CD14-positive monocyte (primary cell): ENCODE data around the gene AHNAK. TPM values are rescaled to one million over a fixed set of nuclear protein-coding genes. Genes with fewer than 3 reads are reported as not detected.

Experiments used
- DNase-seq, 3 donors: peaks; one replicate each; pipeline ENCODE4 v3.0.0-alpha.2; 2011 to 2022
- H2AFZ ChIP-seq: 2 replicates; pipeline ENCODE4 v1.6.0; 2012; ENCODE audit warnings: mild to moderate bottlenecking, low read depth, low read length, inconsistent platforms; ENCODE audit not compliant: insufficient read depth, poor library complexity, severe bottlenecking
- H3K27ac ChIP-seq, 2 donors: 1 replicate in 1 of 2; 2 replicates in 1 of 2; pipeline ENCODE4 v1.5.1; 2012 to 2013; ENCODE audit warnings: low read length in 2 of 2, control low read depth in 1 of 2, inconsistent platforms in 1 of 2, low read depth in 1 of 2, mild to moderate bottlenecking in 1 of 2
- H3K27me3 ChIP-seq, 2 donors: one replicate each; pipeline versions ENCODE4 v1.6.0 to v1.6.1; 2011 to 2013; ENCODE audit warnings: low read length in 2 of 2; ENCODE audit not compliant: control insufficient read depth in 2 of 2, insufficient read depth in 2 of 2
- H3K36me3 ChIP-seq, 2 donors: replicated peaks in 1 of 2; 1 replicate in 1 of 2; 2 replicates in 1 of 2; pipeline versions ENCODE4 v1.5.1 to v1.6.1; 2012 to 2013; ENCODE audit warnings: low read length in 2 of 2, control low read depth in 1 of 2, inconsistent platforms in 1 of 2, mild to moderate bottlenecking in 1 of 2; ENCODE audit not compliant: insufficient read depth in 2 of 2, control insufficient read depth in 1 of 2
- H3K4me1 ChIP-seq, 2 donors: 1 replicate in 1 of 2; 2 replicates in 1 of 2; pipeline versions ENCODE4 v1.5.1 to v1.6.1; 2012 to 2013; ENCODE audit warnings: low read length in 2 of 2, control low read depth in 1 of 2, inconsistent platforms in 1 of 2, mild to moderate bottlenecking in 1 of 2, moderate library complexity in 1 of 2; ENCODE audit not compliant: insufficient read depth in 2 of 2, control insufficient read depth in 1 of 2
- H3K4me2 ChIP-seq: replicated peaks from 2 replicates; pipeline ENCODE3; 2012; ENCODE audit warnings: low read length, moderate library complexity, mild to moderate bottlenecking; ENCODE audit not compliant: poor library complexity, severe bottlenecking; ENCODE audit errors: extremely low read depth
- H3K4me3 ChIP-seq, 3 experiments: fragments of 200-600 bp in 1 of 3; sonication (generic) in 1 of 3; replicated peaks in 1 of 3; 1 replicate in 2 of 3; 2 replicates in 1 of 3; pipeline ENCODE4 v1.5.1; 2011 to 2013; ENCODE audit warnings: low read length in 3 of 3, mild to moderate bottlenecking in 3 of 3, control low read depth in 2 of 3, low read depth in 2 of 3, inconsistent platforms in 1 of 3, moderate library complexity in 1 of 3
- H3K79me2 ChIP-seq: 2 replicates; pipeline ENCODE4 v1.6.0; 2012; ENCODE audit warnings: mild to moderate bottlenecking, control low read depth, inconsistent platforms, low read length, moderate library complexity; ENCODE audit not compliant: insufficient read depth
- H3K9ac ChIP-seq: 2 replicates; pipeline ENCODE4 v1.6.0; 2017; ENCODE audit warnings: low read length, mild to moderate bottlenecking; ENCODE audit not compliant: insufficient read depth, poor library complexity, severe bottlenecking
- H3K9me3 ChIP-seq, 2 donors: replicated peaks in 1 of 2; 1 replicate in 1 of 2; 2 replicates in 1 of 2; pipeline versions ENCODE4 v1.5.1 to v1.6.1; 2012 to 2013; ENCODE audit warnings: low read length in 2 of 2, control low read depth in 1 of 2; ENCODE audit not compliant: control insufficient read depth in 1 of 2, insufficient read depth in 1 of 2
- H4K20me1 ChIP-seq: 2 replicates; pipeline ENCODE4 v1.6.0; 2012; ENCODE audit warnings: mild to moderate bottlenecking, low read length, control low read depth, moderate library complexity; ENCODE audit not compliant: insufficient read depth
- H3K27ac Mint-ChIP-seq, 7 donors: one replicate each; pipeline ENCODE4 v1.8.0; 2020; ENCODE audit warnings: mild to moderate bottlenecking in 7 of 7, mixed read lengths in 7 of 7, moderate library complexity in 6 of 7, inconsistent platforms in 2 of 7
- H3K27me3 Mint-ChIP-seq, 3 donors: one replicate each; pipeline ENCODE4 v1.8.0; 2021 to 2022; ENCODE audit warnings: low read depth in 3 of 3, mild to moderate bottlenecking in 3 of 3, mixed read lengths in 3 of 3, moderate library complexity in 3 of 3, inconsistent platforms in 1 of 3
- H3K36me3 Mint-ChIP-seq, 2 donors: one replicate each; pipeline ENCODE4 v1.8.0; 2020; ENCODE audit warnings: mixed read lengths in 2 of 2, inconsistent platforms in 1 of 2, mild to moderate bottlenecking in 1 of 2
- H3K4me1 Mint-ChIP-seq: one replicate; pipeline ENCODE4 v1.8.0; 2020; ENCODE audit warnings: mild to moderate bottlenecking, mixed read lengths
- H3K4me3 Mint-ChIP-seq, 2 donors: one replicate each; pipeline ENCODE4 v1.8.0; 2020; ENCODE audit warnings: mild to moderate bottlenecking in 2 of 2, mixed read lengths in 2 of 2, moderate library complexity in 1 of 2
- H3K9me3 Mint-ChIP-seq, 7 donors: one replicate each; pipeline ENCODE4 v1.8.0; 2020 to 2022; ENCODE audit warnings: mixed read lengths in 7 of 7, mild to moderate bottlenecking in 6 of 7, moderate library complexity in 6 of 7, inconsistent platforms in 2 of 7
- CTCF ChIP-seq: fragments of 200-600 bp; IDR thresholded peaks from one replicate; pipeline ENCODE4 v1.8.0; 2022; ENCODE audit warnings: antibody characterized with exemption, mild to moderate bottlenecking
- WGBS: methylation state at CpG from one replicate; pipeline ENCODE4 v1.1.5; 2013; ENCODE audit warnings: missing lambda C conversion rate; ENCODE audit not compliant: insufficient coverage; 5-methylcytosine and 5-hydroxymethylcytosine counted together
- intact Hi-C, 2 donors: fragments of 100-400 bp; cut with micrococcal nuclease; formaldehyde crosslinking; loops; one replicate each; pipeline versions ENCODE4 v1.15.0 to v1.15.1; 2023
- polyA plus RNA-seq, 3 donors: library from polyadenylated mRNA; depleted of rRNA in 1 of 3; unstranded in 2 of 3; stranded (reverse) in 1 of 3; fragments of 300-500 nt in 2 of 3; fragments of >200 nt in 1 of 3; fragmentation: Illumina TruSeq in 2 of 3; gene quantifications; 1 replicate in 2 of 3; 2 replicates in 1 of 3; pipeline ENCODE4 v1.2.3, GENCODE V29; 2012 to 2021

AHNAK gene
- polyA plus RNA-seq, 3 donors, result 80.0 to 201 (median 103) TPM

- Mint-ChIP-seq H3K4me3 (peak overlapping the region; percentile 56 to 61), H3K9me3 (peaks cover 0 to 6% (median 0%) of the 10 kb centered on the region in 7 donors), H3K27ac (peak overlapping the region in 3 of 7 donors; percentile 58 to 72 (median 66)), H3K36me3 (peaks cover 0 to 9% of the 10 kb centered on the region in 2 donors), H3K4me1 (peaks cover 63% of the 10 kb centered on the region), H3K27me3 (peaks cover 0 to 3% (median 0%) of the 10 kb centered on the region in 3 donors)
- Histone ChIP-seq H3K9me3 (no peaks in the 10 kb centered on the region), H2AFZ (no peak overlapping the region), H3K79me2 (no peaks in the 10 kb centered on the region), H3K36me3 (no peaks in the 10 kb centered on the region), H3K4me2 (peak overlapping the region; percentile 50), H3K27ac (no peak overlapping the region), H3K4me3 (peak overlapping the region in 1 of 3 experiments; percentile 28), H4K20me1 (no peaks in the 10 kb centered on the region), H3K27me3 (no peaks in the 10 kb centered on the region), H3K9ac (no peak overlapping the region), H3K4me1 (peaks cover 49 to 62% of the 10 kb centered on the region in 2 donors)
- 72% methylated on average over 8 of the region's 30 CpGs for WGBS
- no peak for TF ChIP-seq CTCF
- no peak for DNase-seq
- intact Hi-C loops, result no loop called here
Measured at GRCh38 chr11:62505440-62506091, 41.0 kb downstream of the AHNAK start.

DNA sequence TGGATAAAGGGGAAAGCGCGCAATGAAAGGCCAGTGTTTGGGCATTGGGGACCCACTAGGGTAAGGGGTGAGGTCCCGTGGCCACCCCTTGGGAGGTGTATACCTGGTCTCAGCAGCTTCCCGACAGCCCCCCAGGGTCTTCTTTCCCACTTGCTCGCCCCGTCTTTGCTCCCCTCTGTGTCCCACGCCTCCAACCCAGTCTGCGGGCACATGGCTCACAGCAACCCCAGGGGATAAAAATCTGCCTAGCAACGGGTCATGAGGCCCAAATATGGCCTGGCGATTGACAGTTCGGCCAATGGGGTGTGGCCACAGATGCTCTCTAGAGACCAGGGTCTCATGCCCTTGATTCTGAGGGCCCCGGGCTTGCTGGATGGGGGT, 41.6 kb downstream of the AHNAK start:
- H3K27me3 Mint-ChIP-seq, result peaks cover 0 to 3% (median 0%) of the 10 kb centered on the region in 3 donors
- H3K36me3 Mint-ChIP-seq, result peaks cover 0 to 9% of the 10 kb centered on the region in 2 donors
- WGBS, result 91% methylated on average over 11 of the region's 12 CpGs

More for the DNA sequence above, 41.6 kb downstream of the AHNAK start:
- peak overlapping the region in 1 of 3 experiments; percentile 28 for H3K4me3 ChIP-seq
- H2AFZ ChIP-seq, result no peak overlapping the region
- peak overlapping the region in 1 of 2 donors; percentile 56 for H3K4me3 Mint-ChIP-seq
- no peak overlapping the region for H3K27ac Mint-ChIP-seq
- H3K27ac ChIP-seq, result no peak overlapping the region
- no peak overlapping the region for H3K9ac ChIP-seq
- no peak for DNase-seq
- no peaks in the 10 kb centered on the region for H3K27me3 ChIP-seq
- no peaks in the 10 kb centered on the region for H3K36me3 ChIP-seq
- peak overlapping the region; percentile 50 for H3K4me2 ChIP-seq
- H3K9me3 Mint-ChIP-seq, result peaks cover 0 to 6% (median 0%) of the 10 kb centered on the region in 7 donors
- peaks cover 68% of the 10 kb centered on the region for H3K4me1 Mint-ChIP-seq
- no peaks in the 10 kb centered on the region for H3K9me3 ChIP-seq
- intact Hi-C loops, result no loop called here
- H3K4me1 ChIP-seq, result peaks cover 54 to 67% of the 10 kb centered on the region in 2 donors
- no peaks in the 10 kb centered on the region for H4K20me1 ChIP-seq
- TF ChIP-seq CTCF, result no peak
- no peaks in the 10 kb centered on the region for H3K79me2 ChIP-seq
